GM19463 (cell line): Measurements from ENCODE around the gene TTC6.

Source experiments
- ATAC-seq: cut with Tn5 transposase; IDR thresholded peaks from one replicate; pipeline ENCODE4 v1.9.1; 2021; ENCODE audit warnings: mild to moderate bottlenecking, moderate library complexity; ENCODE audit not compliant: unreplicated experiment

TTC6 gene

DNA sequence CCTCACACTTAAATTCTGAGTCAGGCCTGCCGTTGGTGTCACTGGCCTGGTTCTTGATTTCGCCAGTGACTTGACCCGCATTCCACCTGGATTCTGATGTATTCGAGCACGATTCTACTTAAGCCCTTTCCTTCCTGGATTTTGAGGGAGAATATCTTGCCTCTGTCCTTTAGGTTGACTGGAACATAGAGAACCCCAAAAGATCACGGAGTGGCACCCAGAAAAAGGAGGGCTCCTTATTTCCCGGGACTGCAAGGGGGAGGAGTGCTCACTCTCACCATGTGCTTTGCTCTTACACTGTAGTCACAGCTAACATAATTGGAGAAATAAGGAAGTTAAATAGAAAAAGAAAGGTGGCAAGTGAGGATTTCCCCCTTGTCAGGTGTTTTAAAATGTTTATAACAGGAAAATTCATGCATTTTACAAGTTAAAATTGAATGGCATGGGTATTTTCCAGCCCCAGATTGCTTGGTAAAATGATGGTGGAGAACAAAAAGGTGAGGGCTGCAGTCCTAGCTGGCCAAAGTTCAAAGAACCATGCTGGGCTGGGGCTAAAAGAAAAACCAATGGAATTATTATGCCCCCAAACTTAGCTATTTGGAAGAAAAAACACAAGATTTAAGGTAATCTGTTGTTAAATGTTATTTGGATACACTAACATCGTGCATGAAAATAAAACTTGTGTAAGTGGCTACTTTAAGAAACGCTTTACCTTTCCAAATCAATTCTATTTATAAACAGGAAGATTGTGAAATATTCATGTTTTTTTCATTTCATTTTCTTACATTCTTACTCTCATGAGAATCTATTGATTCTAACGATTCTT is 9.2 kb upstream of the TTC6 start:
- no peak for ATAC-seq

- no peak for ATAC-seq
These were observed 8.7 kb upstream of the TTC6 start for GRCh38 chr14:37586797-37587130.

DNA sequence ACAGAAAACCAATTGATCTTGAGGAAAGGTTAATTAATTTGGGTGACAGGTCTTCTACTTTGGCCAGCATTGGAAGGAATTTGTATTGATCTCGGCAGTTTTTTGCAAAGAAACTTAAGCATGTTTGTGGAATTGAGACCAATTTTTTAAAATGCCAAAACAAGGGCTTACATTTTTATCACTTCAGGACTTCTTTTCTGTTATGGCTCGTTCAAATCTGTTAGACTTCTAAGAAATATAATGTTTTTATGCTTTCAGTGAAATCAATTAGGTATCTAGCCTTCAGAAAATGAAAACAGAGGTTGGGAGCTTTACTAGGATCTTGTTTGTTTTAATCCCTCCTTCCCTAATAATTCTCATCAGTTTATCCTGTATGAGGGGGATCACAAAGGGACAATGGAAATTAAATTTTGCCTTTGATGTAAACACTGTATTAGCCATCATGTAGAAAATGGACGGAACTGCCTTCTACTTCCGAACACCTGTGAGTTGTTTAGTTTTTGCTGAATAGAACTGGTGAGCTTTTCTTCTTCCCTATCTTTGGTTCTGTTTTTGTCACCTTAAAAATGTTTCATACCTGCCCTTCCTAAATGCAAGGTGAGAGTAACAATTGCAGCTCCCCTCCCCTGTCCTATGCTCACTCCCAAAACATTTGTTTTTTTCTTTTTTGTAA is 8.2 kb upstream of the TTC6 start:
- no peak for ATAC-seq

GRCh38 chr14:37587881-37588666 is 7.4 kb upstream of the TTC6 start:
- no peak for ATAC-seq

DNA sequence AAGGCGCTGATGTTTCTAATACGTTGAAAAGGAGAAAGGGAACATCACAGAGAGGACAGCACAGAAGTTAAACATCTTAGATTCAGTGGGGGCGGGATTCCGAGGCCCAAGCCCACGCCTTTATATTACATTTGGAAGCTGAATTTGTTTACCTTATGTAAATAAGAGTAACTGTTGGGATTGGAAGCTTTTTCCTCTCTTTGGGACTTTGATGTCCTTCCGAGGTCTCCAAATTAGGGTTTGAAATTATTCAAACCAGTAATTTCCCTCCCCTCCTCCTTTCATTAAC is 6.8 kb upstream of the TTC6 start:
- no peak for ATAC-seq

DNA sequence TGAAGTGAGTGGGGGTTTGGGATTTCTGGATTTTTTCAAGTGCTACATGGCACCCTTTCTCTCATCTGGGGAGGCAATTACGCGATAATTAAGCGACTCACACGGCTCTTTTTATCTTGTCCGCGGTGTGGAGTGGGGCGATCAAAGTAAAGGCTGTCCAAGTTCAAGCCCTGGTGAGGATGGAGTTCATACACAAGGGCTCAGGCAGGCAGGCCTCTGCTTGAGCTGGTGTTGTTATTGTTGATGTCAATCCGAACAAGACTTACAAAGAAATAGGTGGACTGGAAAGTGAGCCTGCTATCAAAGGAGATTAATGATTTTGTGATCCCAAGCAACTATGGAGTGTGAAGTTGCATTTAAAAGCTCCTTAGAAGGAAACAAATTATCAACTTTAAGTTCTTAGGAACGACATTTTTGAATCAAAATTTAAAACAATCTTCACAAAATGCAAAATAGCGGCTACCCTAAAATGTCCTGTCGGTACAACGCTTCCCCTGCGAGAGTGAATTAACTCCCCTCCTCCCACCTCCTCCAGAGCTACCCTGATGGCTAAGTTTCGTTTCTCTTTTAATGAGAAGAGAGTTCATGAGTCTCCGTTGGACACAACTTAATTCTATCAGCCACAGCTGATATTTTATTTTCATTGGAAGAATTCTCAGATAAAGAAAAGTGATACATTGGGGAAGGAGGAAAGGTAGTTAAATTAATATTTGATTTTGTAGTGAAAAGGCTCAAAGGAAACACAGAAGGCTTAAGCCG is 6.3 kb upstream of the TTC6 start:
- no peak for ATAC-seq

DNA sequence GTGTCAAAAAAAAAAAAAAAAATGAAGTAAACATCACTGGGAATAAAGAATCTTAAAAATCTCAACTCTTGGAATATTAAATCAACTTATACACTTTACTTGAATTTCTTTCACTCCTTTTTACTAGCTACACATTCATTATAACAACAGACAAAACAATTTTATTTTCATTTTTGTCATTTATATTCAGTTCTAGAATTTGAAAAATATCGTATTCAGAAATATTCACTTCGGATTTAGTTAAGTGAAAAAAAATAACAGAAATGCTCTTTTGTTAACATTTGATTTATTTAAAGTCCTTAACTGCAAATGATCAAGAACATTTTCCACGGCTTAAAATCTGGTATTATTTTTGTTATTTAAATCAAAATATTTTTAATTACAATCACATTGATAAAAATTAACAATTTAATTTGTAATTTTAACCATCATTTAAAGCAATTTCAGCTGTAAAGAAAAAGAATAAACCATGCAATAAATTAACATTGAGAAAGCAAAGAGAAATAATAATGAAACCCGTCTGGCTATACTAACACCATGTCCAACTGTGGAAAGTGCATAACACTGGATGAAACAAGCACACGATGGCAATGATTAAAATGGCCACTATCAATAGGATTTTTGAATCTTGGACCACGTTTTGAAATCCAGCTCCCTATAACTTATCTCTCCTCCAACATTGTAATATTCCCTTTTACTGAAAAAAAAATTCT is 5.6 kb upstream of the TTC6 start:
- no peak for ATAC-seq

DNA sequence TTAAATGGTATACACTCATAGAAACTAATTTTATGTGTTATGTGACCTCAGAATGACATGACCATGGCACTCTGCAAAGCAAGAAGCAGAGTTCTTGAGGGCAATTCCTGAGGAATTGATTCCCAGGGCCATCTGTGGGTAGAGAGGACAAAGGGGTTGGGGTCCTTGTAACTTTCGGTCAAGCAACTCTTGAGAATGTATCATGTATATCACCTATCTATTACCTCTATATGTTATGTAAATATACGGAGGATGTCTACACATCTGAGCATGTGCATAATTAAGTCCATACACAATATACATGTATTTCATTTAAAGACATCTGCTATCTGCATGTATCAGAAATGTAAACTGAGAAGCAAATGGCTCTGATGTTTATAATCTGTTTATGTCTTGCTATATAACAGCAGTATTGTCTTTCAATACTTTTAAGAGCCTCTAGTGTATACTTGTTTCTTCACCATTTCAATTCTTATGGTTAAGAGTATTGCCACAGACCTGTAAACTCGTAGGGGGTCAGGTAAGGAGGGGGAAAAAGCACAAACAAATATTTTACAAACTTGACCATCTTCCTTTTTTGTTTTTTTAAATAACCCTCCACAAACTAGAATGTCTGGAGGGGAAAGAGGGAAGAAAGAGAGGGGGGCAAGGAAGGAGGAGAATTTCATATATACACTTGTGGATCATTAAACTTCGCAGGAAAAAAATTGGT is 4.8 kb upstream of the TTC6 start:
- ATAC-seq: no peak

GRCh38 chr14:37591311-37591940 is 4.0 kb upstream of the TTC6 start:
- no peak for ATAC-seq

DNA sequence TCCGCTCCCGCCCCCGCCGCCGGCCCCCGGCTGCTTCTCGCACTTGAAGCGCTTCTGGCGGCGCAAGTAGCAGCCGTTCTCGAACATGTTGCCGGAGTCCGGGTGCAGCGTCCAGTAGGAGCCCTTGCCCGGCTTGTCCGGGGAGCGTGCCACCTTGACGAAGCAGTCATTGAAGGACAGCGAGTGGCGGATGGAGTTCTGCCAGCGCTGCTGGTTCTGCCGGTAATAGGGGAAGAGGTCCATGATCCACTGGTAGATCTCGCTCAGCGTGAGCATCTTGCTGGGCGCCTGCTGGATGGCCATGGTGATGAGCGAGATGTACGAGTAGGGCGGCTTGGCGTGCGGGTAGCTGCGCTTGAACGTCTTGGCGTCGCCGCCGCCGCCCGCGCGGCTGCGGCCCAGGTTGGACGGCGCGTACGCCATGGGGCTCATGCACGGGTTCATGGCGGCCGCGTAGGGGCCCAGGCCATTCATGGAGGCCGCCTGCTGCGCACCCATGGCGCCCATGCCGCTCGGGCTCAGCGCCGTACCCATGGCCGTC is 3.4 kb upstream of the TTC6 start:
- ATAC-seq: no peak

- ATAC-seq: no peak
These were observed 2.7 kb upstream of the TTC6 start for GRCh38 chr14:37592482-37593408.

DNA sequence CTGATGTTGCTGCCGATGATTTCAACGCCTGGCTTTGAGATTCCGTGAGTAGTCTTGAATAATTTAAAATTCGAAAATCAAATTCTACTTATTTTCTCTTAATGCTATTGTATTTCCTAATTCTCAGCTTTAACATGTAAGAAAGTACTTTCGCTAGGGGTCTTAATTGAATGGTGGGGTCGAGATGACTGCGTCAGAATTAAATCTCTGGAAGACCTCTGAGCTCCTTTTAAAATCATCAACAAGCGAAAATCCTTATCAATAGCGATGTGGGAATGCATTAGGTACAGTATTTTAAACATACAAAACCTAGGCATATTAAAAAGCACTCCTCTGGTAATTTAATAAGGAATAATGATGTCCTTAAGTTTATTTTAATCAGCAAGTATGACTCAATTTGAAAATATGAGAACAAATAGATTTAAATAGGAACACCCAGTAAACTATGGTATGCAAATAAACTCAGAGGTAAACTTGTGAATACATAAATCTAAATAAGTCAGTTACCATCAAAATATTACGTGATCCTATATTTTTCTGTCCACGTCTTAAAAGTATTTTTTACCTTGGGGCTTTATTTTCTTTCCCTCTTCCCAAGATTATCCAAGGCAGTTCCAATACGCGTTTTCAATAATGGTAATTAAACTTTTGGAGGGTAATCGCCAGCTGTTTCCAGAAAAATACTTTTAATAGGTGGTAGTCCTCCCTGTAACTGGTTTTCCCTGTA is 1.8 kb upstream of the TTC6 start:
- no peak for ATAC-seq

DNA sequence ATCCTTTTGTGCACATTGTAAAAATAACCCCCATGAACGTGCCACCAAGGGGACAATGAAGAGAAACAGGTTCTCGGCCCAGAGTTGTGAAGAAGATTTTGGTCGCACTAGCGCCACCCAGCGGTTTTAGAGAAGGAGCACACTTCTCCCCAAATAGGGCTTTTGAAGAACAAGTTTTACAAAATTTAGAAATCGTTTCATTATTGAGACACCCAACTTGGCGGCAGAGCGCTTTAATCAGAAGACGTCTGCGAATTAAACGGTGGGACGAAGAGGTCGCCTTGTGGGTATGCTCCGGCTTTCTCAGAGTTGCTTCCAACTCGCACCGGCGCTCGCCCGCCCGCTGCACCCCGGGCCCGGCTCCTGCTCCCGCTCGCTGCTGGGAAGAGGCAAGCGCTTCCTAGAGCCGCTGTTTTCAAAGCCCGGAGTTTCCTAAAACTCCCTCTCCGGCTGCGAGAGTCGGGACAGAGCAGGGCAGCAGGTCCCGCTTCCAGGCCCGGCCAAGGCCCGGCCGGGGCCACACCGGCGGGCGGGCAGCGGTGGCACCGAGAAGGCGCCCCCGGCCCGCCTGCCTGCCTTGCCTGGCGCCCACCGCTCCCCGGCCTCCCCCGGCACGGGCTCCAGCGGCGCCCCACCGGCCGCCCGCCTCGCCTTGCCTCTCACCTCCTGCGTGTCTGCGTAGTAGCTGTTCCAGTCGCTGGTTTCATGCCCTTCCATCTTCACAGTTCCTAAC is 1.0 kb upstream of the TTC6 start:
- ATAC-seq: no peak

DNA sequence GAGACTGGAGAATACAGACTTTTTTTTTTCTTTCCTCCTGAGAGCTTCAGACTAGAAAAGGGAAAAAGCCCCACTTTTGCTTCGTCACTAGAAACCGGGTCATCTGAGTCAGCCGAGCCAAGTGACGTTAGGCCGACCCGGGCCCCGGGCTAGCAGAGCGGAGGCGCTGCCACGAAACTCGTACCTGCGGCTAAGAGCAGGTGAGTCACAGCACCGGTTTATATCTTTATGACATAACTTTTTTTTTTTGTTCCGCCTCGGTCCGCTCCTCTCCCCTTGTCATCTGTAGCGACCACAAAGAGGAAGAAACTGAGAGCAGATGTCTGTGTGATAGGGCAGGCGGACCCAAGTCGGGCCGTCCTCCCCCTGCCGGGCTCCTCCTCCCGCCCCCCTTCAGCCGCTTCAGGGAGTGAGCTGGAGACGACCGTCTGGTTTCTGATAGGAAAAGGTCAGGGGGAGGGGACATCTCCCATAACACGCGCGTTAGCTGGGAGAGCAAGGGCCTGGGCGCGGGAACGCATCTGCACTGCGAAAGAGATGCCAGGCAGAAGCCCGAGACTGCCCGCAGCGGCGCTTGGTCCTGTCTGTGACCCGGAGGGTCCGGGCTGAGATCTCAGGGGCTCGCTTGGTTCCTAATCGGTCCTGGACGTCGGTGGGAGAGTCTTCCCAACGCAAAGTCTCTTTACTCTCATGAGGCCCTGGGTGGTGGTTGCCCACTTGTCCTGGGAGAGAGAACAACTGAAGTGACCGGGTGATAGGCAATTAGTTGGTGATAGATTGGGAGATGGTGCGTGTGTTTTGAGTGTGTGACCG is 586 bp downstream of the TTC6 start:
- ATAC-seq: peak; percentile 72

- no peak for ATAC-seq
These were observed 1.5 kb downstream of the TTC6 start for GRCh38 chr14:37596790-37597472.

DNA sequence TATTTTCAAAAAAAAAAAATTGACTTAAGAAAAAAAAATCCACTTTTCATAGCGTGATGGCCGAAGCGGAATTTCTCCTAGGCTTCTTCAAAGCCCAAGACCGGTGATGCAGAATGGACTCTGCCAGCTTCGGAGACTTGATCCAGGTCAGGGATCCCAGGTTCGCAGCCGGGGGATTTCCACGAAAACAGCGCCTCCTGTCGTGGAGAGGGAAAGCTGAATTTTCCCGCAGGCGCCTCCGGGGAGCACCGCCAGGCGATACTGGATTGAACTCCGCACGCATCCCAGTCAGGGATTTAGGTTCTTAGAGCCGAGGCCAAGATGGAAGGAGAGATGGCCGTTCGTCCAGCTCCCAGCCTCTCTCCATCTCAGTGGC is 2.1 kb downstream of the TTC6 start:
- no peak for ATAC-seq
